HG03045 (cell line): ENCODE results near the gene ACTL7A.
"Not testable (repeated sequence)": the region's sequence is repeated elsewhere in the genome, so short reads cannot be mapped to it uniquely, and the experiment has no call there.

Source experiments
- ATAC-seq: cut with Tn5 transposase; IDR thresholded peaks from one replicate; pipeline ENCODE4 v1.9.1; 2021; ENCODE audit warnings: mild to moderate bottlenecking, moderate library complexity; ENCODE audit not compliant: unreplicated experiment

The ACTL7A gene, protein sequence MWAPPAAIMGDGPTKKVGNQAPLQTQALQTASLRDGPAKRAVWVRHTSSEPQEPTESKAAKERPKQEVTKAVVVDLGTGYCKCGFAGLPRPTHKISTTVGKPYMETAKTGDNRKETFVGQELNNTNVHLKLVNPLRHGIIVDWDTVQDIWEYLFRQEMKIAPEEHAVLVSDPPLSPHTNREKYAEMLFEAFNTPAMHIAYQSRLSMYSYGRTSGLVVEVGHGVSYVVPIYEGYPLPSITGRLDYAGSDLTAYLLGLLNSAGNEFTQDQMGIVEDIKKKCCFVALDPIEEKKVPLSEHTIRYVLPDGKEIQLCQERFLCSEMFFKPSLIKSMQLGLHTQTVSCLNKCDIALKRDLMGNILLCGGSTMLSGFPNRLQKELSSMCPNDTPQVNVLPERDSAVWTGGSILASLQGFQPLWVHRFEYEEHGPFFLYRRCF

GRCh38 chr9:108861997-108862396 is at the start of gene ACTL7A:
Gene ACTL7A, plus strand, starts transcription at chr9:108862266. Its CDS starts 57 bp downstream, at chr9:108862323.
- ATAC-seq, result no peak

DNA sequence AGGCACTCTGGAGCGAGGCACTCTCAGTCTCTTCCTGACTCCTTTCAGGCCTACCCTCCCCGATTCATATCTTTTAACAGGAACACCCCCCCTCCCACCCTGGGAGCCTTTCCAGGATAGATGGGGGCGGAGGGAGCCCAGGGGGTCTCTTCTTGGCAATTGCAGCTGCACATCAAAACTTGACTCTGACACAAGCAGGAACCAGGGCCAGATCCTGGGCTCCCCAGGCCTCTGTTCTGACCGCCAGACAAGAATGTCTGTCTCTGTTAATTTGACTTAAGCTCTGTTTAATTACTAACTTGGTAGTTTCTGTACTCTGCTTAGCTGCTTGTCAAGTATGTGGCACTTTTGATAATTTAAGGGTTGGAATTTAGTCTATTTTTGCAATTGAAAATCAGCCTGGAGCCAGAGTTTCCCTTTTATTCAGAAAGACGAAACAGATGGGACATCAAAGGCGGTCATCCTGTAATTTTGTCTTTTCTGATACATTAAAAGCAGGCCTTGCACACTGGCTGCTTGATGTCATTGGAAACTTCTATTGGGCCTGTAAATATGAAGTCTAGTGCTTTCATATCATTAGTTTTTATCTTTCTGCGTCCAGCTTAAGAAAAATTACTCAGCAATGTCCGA is 49.6 kb upstream of the ACTL7A start:
- ATAC-seq, result no peak

- ATAC-seq, result no peak
Observed at GRCh38 chr9:108813951-108814601, 48.0 kb upstream of the ACTL7A start.

DNA sequence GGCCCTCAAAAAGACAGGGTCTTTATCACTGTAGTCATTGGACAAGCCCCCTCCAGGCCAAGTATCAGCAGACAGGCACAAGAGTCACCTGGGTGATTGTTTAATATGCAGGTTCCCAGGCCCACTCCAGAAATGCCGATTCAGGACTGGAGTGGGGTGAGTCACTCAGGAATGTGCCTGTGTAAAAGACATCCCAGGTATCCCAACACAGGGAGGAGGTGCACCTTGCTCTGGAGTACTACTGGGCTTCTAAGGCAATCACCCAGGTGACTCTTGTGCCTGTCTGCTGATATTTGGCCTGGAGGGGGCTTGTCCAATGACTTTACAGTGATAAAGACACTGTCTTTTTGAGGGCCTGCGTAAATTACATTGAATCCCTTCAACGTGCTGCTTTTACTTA is 46.9 kb upstream of the ACTL7A start:
- ATAC-seq, result no peak

DNA sequence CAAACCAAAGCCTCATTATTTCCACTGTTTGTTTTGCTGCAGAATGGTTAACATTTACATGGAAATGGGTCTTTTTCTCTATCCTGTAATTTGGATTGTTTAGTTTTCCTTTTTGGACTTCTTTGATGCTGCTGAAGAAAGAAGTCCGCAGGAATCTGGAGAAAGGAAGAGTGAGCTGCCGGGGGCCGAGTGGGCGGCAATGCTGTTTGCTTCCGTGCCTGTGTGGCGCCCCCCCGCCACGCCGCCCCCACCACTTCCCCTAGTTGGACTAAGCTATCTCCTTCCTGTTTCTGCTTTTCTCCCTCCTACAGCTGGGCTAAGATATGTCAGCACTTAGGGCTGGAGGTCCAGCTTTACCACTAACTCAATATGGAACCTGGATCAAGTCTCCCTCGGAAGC is 46.0 kb upstream of the ACTL7A start:
- ATAC-seq, result no peak

DNA sequence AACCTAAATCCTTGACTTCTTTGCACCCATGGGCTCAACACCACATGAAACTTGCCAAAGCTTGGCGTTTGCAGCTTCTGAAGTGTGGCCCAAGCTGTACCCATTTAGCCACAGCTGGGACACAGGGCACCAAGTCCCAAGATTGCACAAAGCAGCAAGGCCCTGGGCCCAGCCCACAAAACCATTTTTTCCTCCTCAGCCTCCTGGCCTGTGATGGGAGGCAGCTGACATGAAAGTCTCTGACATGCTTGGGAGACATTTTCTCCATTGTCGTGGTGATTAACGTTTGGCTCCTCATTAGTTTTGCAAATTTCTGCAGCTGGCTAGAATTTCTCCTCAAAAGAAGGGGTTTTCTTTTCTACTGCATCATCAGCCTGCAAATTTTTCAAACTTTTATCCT is 38.2 kb upstream of the ACTL7A start:
- ATAC-seq, result no peak

GRCh38 chr9:108830272-108830671 is 31.8 kb upstream of the ACTL7A start:
- ATAC-seq, result no peak

DNA sequence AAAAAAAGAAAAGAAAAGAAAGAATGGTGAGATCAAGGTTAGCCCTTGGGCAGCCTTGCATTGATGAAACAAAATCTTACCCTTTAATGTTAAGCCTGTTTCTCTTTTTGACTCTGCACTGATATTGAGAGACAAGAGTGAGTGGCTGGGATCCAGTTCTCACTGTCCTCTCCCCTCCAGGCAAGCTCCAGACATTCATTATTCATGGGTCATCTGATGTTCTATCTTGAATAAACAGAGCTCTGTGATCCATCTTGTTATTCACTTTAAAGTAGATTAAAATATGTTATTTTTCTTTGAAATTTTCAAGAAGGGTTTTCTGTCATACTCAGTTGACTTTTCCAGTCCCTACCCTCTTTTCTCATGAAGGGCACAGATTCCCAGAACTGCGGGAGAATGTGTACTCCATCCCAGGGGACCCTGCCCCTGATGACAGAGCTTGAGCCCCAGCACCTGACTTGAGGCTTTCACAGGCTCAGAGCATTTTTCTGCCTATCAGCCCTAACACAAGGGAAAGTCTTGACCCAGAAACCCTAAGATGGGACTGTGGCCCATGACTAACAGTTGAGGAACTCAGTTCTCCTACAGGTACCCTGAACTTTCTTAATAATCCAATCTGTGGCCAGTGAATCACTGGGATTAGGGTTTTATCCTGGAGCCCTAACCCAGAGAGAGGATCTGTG is 30.4 kb upstream of the ACTL7A start:
- no peak for ATAC-seq

DNA sequence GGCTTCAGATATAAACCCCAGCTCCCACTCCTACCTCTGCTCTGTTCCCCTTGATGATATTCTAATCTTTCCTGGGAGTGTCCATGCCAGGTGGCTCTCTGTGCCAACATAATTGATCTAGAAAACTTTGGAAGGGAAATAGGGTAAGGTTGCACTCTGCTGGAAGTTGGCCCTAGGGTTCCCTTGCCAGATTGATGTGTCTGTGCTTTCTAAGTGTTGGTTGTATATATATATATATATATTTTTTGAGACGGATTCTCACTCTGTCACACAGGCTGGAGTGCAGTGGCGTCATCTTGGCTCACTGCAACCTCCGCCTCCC is 29.9 kb upstream of the ACTL7A start:
- no peak for ATAC-seq

- no peak for ATAC-seq
Observed at GRCh38 chr9:108834959-108835665, 27.0 kb upstream of the ACTL7A start.

- ATAC-seq, result no peak
Observed at GRCh38 chr9:108835831-108836230, 26.2 kb upstream of the ACTL7A start.

GRCh38 chr9:108836319-108836718 is 25.7 kb upstream of the ACTL7A start:
- ATAC-seq, result no peak

- no peak for ATAC-seq
Observed at GRCh38 chr9:108836781-108837180, 25.3 kb upstream of the ACTL7A start.

GRCh38 chr9:108837530-108837929 is 24.5 kb upstream of the ACTL7A start:
- no peak for ATAC-seq

DNA sequence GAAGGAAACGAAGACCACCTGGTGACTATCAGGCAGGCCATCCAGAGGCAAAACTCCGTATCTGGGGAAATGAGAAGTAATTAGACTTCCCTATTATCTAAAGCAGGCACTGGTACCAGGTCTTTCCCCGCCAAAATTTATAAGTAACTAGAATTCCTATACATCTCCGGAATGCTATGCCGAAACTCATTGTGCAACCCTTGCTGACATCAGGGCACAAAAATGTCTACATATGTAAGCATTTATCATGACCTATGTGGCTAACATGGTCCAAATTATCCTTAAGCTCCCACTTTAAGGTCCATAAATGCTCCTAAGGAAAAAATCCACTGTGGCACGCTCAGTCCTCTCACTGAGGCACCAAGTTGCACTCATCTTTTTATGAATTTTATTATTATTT is 24.0 kb upstream of the ACTL7A start:
- ATAC-seq, result no peak

GRCh38 chr9:108839561-108839960 is 22.5 kb upstream of the ACTL7A start:
- not testable (repeated sequence) for ATAC-seq

DNA sequence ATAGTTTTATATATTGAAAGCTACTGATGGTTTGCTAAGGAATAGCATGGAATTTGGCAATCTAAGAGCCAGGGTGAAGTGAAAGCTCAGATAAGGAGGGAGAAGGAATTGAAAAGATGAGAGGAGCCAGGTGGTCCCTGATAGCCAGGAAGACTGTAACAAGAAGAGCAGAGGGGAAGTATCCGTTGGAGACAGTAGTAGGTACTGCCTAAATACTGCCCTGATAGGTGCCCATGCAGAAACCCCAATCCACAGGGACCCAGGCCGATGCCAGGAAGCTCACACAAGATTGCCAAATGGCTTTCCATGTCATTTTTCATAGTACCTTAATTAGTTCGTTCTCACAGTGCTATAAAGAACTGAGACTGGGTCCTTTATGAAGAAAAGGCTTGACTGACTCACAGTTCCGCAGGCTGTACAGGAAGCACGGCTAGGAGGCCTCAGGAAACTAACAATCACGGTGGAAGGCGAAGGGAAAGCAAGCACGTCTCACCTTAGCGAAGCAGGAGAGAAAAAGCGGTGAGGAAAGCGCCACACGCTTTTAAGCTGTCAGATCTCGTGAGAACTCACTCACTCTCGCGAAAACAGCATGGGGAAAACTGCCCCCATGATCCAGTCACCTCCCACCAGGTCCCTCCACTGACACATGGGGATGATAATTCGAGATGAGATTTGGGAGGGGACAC is 19.3 kb upstream of the ACTL7A start:
- ATAC-seq, result no peak

GRCh38 chr9:108844391-108844790 is 17.7 kb upstream of the ACTL7A start:
- ATAC-seq, result no peak

DNA sequence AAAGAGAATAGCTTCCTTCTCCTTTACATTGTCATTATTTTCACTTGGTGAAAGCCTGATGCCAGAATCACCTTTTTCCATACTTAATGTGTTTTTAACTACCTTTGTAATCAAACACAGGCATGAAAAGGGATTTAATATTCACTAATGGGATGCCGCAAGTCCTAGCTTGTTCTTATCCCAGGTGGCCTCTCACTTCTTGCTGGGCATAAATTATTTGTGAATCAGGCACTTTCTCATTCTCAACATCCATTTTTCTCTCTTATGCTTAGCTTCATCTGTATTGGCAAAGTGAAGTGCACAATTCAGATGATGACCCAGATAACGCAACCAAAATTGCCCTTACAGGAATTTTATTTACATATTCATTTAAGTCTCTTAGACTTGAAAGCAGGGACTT is 17.2 kb upstream of the ACTL7A start:
- no peak for ATAC-seq

DNA sequence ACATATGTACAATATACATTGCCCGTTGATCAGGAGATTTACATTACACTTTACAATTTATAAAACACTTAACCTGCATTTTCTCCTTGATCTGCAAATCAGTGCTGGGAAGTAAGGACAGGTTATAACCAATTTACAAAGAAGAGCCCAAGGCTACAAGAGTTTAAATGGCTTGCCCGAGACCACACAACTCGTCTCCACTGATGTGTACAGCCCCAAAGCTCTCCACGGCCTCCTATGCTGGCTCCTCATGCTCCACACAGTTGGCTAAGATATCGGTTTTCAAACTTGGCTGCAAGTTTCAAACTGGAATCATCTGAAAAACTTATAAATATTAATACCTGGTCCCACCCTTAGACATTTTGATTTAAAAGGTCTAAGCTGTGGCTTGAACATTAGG is 16.6 kb upstream of the ACTL7A start:
- no peak for ATAC-seq
